ENCODE data around the gene FKBP9. TPM values are rescaled to one million over a fixed set of nuclear protein-coding genes. Genes with fewer than 3 reads are reported as not detected.

Gene FKBP9
- total RNA-seq, 1 experiment from 2014 or later: 11.1 TPM

GRCh38 chr7:32930378-32930777, 26.9 kb upstream of the FKBP9 start:
- Histone ChIP-seq H3K9ac (ENCODE audit: extremely low read depth, insufficient read length, low read length) (no peak overlapping the region), H2BK12ac (ENCODE audit: insufficient read length, low read depth, low read length) (no peak overlapping the region), H3K9me3 (ENCODE audit: control insufficient read depth, low read depth, low read length) (no peaks in the 10 kb centered on the region), H3K27ac (ENCODE audit: insufficient read length, low read depth, low read length) (no peak overlapping the region), H3K4me2 (ENCODE audit: insufficient read depth, insufficient read length, low read length) (no peak overlapping the region), H3K27me3 (ENCODE audit: insufficient read depth, low read length) (peaks cover 5% of the 10 kb centered on the region; the same call in 1 of the 2 replicates), H3K14ac (ENCODE audit: insufficient read depth, low read length) (no peak overlapping the region), H4K5ac (ENCODE audit: insufficient read length, low read depth, low read length) (no peak overlapping the region), H3K18ac (ENCODE audit: insufficient read length, low read depth, low read length) (no peak overlapping the region), H2AFZ (ENCODE audit: low read length) (no peak overlapping the region), H3K4ac (ENCODE audit: low read depth, low read length) (no peak overlapping the region), H3K23me2 (ENCODE audit: insufficient read length, low read depth, low read length, poor library complexity, severe bottlenecking) (no peaks in the 10 kb centered on the region), H3T11ph (ENCODE audit: low read length) (no peak overlapping the region), H2BK15ac (ENCODE audit: low read depth, low read length) (no peak overlapping the region), H2AK5ac (ENCODE audit: insufficient read length, low read length) (no peak overlapping the region), H3K56ac (ENCODE audit: insufficient read length, low read depth, low read length) (no peak overlapping the region), H4K91ac (ENCODE audit: insufficient read length, low read depth, low read length) (no peak overlapping the region), H3K4me1 (ENCODE audit: insufficient read depth, low read length) (no peaks in the 10 kb centered on the region), H4K8ac (replicated peaks; ENCODE audit: insufficient read length, low read depth, low read length) (no peak overlapping the region), H4K20me1 (ENCODE audit: control insufficient read depth, insufficient read depth, insufficient read length) (no peaks in the 10 kb centered on the region), H2BK20ac (ENCODE audit: low read depth, low read length, poor library complexity, severe bottlenecking) (no peak overlapping the region), H2BK120ac (ENCODE audit: low read depth, low read length, poor library complexity, severe bottlenecking) (no peak overlapping the region), H3K23ac (ENCODE audit: insufficient read length, low read depth, low read length) (no peak overlapping the region), H2BK5ac (ENCODE audit: insufficient read length, low read length) (no peak overlapping the region), H3K79me2 (ENCODE audit: insufficient read depth, low read length) (no peaks in the 10 kb centered on the region), H3K79me1 (ENCODE audit: insufficient read depth, low read depth, low read length, poor library complexity, severe bottlenecking) (no peaks in the 10 kb centered on the region)
- no peaks in the 10 kb centered on the region for H3K36me3 Mint-ChIP-seq (ENCODE audit: insufficient read depth in 1 of 3, low read depth in 3 of 3)
- H3K4me1 Mint-ChIP-seq: no peaks in the 10 kb centered on the region
- H3K27ac Mint-ChIP-seq: peak overlapping the region in 1 of 3 experiments; percentile 40; a peak in 1 of 7 replicates
- WGBS (ENCODE audit: extremely low coverage, insufficient read length, low lambda C conversion rate): no CpG with 5 or more reads among the region's 7 CpGs
- H3K4me3 Mint-ChIP-seq: no peak overlapping the region
- no peaks in the 10 kb centered on the region for H3K9me3 Mint-ChIP-seq
- peaks cover 100% of the 10 kb centered on the region for H3K27me3 Mint-ChIP-seq (ENCODE audit: low read depth)
- no peak for TF ChIP-seq CTCF (conservative IDR thresholded peaks at IDR 0.05)
- DNase-seq: no peak

Data from H9 (cell line).